ENCODE results near the gene DHX34. TPM values are rescaled to one million over a fixed set of nuclear protein-coding genes. Genes with fewer than 3 reads are reported as not detected.
A peak's percentile ranks its signal among the peaks of the same experiment; 100 is the strongest.

The DHX34 gene
- total and polyA plus RNA-seq, 9 of the 15 experiments (the other 6 are each of a cell fraction or from before 2014, with no cell fraction given) = 0.36 to 42.0 (median 15.0) TPM

- Histone ChIP-seq H3K9me1 (ENCODE audit: control insufficient read depth, insufficient read depth, low read length) (no peaks in the 10 kb centered on the region), H3K4me2 (ENCODE audit: insufficient read depth, low read length) (no peak overlapping the region), H3K9ac (ENCODE audit: insufficient read depth in 1 of 2, low read depth in 2 of 2, low read length in 2 of 2) (no peak overlapping the region), H3K27me3 (ENCODE audit: control insufficient read depth in 2 of 2, insufficient read depth in 2 of 2, low read length in 2 of 2) (peaks cover 33 to 40% of the 10 kb centered on the region in 2 experiments; a peak in 4 of 5 replicates), H3K36me3 (ENCODE audit: control insufficient read depth, insufficient read depth, low read length) (no peaks in the 10 kb centered on the region), H2AFZ (ENCODE audit: low read depth, low read length) (no peak overlapping the region), H3K79me2 (ENCODE audit: control insufficient read depth, insufficient read depth, low read length) (no peaks in the 10 kb centered on the region), H4K20me1 (replicated peaks; ENCODE audit: control insufficient read depth, insufficient read depth, low read length) (peaks cover 5% of the 10 kb centered on the region; the same call in 1 of the 2 replicates), H3K9me3 (replicated peaks; ENCODE audit: control insufficient read depth, insufficient read depth, low read depth, low read length) (no peaks in the 10 kb centered on the region; the same call in 1 of the 2 replicates), H3K4me3 (no peak overlapping the region), H3K27ac (ENCODE audit: extremely low read depth, low read depth, low read length) (no peak overlapping the region), H3K4me1 (replicated peaks in 1 of 2; ENCODE audit: control insufficient read depth in 2 of 2, insufficient read depth in 2 of 2, low read length in 2 of 2) (peaks cover 8 to 50% of the 10 kb centered on the region in 2 experiments; a peak in 4 of 5 replicates)
- FAIRE-seq (no peak), ATAC-seq (no peak), DNase-seq (ENCODE audit: extremely low read depth in 1 of 4, low spot score in 3 of 4) (no peak)
- no peak for TF ChIP-seq RFX7 (CRISPR knock-in tag; IDR thresholded peaks at IDR 0.05)
- peak; percentile 49; the same call in 1 of the 2 replicates for TF ChIP-seq ZNF263 (CRISPR knock-in tag; IDR thresholded peaks at IDR 0.05; ENCODE audit: borderline replicate concordance)
- CTCF ChIA-PET (ENCODE audit: low intra/inter-chr PET ratio) = no interaction called here
- WGBS (ENCODE audit: insufficient coverage, low coverage, missing lambda C conversion rate) = 3% methylated on average over 8 of the region's 19 CpGs
- in situ Hi-C loops (cut with MboI) = no loop called here
- POLR2A ChIA-PET = no interaction called here
- intact Hi-C loops (cut with micrococcal nuclease) = no loop called here
- BruUV-seq (replicated peaks) = no TSS peak
Observed at GRCh38 chr19:47423203-47423882, 74.2 kb downstream of the DHX34 start.
